ENCODE measurements around the gene SYK.
"Not testable (repeated sequence)": the region's sequence is repeated elsewhere in the genome, so short reads cannot be mapped to it uniquely, and the experiment has no call there.

Gene SYK

DNA sequence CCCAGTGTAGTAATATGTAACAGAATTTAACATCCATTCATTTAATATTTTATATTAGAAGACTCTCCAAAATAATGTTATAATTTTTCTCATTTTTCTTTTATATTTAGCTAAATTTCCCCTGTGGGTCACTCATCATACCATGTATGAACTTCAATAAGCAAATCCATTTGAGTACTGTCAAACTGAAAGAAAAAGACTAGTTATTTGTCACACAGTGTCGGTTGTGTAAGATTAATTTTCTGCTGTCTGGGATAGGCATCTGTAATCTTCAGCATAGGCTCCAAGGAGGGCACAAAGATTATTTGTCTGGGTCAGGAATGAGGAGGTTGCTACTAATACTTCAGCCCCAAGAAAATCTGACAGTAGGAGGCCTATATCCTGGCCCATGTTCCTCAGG is 13.1 kb upstream of the SYK start:
- H3K9me3 ChIP-seq (ENCODE audit: control insufficient read depth, low read length); H4K91ac ChIP-seq (ENCODE audit: low read length); H3K36me3 ChIP-seq (ENCODE audit: control insufficient read depth in 1 of 2, insufficient read depth in 2 of 2, low read depth in 1 of 2, low read length in 2 of 2); H3K27me3 ChIP-seq (ENCODE audit: control insufficient read depth in 1 of 2, insufficient read depth in 1 of 2, low read length in 2 of 2); H3K23ac ChIP-seq (ENCODE audit: low read length in 2 of 2); H3K14ac ChIP-seq (ENCODE audit: low read length in 2 of 2); H3K4ac ChIP-seq (ENCODE audit: low read depth in 1 of 2, low read length in 2 of 2); H4K8ac ChIP-seq (ENCODE audit: low read length); H3K9ac ChIP-seq (ENCODE audit: low read length); DNase-seq; H2BK120ac ChIP-seq (ENCODE audit: low read depth, low read length); H3K4me1 ChIP-seq (ENCODE audit: control insufficient read depth, insufficient read depth, low read depth, low read length); H2BK5ac ChIP-seq (ENCODE audit: low read depth, low read length, poor library complexity, severe bottlenecking); H3K4me3 ChIP-seq (ENCODE audit: insufficient read depth in 1 of 2, low read depth in 1 of 2, low read length in 2 of 2); H2BK12ac ChIP-seq (ENCODE audit: low read length in 2 of 2); H2BK15ac ChIP-seq (ENCODE audit: low read depth, poor library complexity, severe bottlenecking); H3K27ac ChIP-seq (ENCODE audit: low read length, poor library complexity, severe bottlenecking); H2AK5ac ChIP-seq (ENCODE audit: low read length, severe bottlenecking); H2AFZ ChIP-seq (ENCODE audit: low read depth, low read length); H3K18ac ChIP-seq (ENCODE audit: low read depth in 1 of 2, low read length in 2 of 2); H3K79me1 ChIP-seq (replicated peaks; ENCODE audit: low read length, poor library complexity, severe bottlenecking); H3K4me2 ChIP-seq (ENCODE audit: low read length, poor library complexity, severe bottlenecking): not testable (repeated sequence)
- 86% methylated on average over 1 of the region's 1 CpG for WGBS

DNA sequence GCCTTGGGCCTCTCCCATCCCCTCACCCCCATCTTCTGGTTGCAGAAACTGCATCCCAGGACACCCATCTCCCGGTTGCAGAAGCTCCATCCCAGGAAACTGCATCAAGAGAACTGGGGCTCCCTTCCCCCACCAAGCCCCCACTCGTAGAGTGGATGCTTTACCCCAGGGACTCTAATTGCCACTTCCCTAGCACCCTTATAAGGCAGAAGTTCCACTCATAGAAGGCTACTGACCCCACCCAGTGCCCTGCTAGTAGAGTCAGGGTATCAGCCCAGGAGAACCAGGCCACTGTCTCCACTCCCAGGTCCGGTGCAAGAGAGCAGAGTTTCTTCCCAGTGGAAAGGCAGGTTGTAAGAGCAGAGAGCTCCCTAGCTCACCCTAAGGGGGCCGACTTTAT is 12.2 kb upstream of the SYK start:
- Histone ChIP-seq H3K4me2 (ENCODE audit: low read length, poor library complexity, severe bottlenecking) (no peak overlapping the region), H4K91ac (ENCODE audit: low read length) (no peak overlapping the region), H3K9me3 (ENCODE audit: control insufficient read depth, low read length) (no peaks in the 10 kb centered on the region), H4K8ac (ENCODE audit: low read length) (no peak overlapping the region), H2AFZ (ENCODE audit: low read depth, low read length) (no peak overlapping the region), H2BK15ac (ENCODE audit: low read depth, poor library complexity, severe bottlenecking) (no peak overlapping the region), H2BK120ac (ENCODE audit: low read depth, low read length) (no peak overlapping the region), H2AK5ac (ENCODE audit: low read length, severe bottlenecking) (peak overlapping the region; percentile 56), H3K14ac (ENCODE audit: low read length in 2 of 2) (no peak overlapping the region), H3K4me1 (ENCODE audit: control insufficient read depth, insufficient read depth, low read depth, low read length) (no peaks in the 10 kb centered on the region), H3K27me3 (ENCODE audit: control insufficient read depth in 1 of 2, insufficient read depth in 1 of 2, low read length in 2 of 2) (peaks cover 0 to 9% of the 10 kb centered on the region in 2 experiments), H3K79me1 (replicated peaks; ENCODE audit: low read length, poor library complexity, severe bottlenecking) (no peaks in the 10 kb centered on the region), H3K27ac (ENCODE audit: low read length, poor library complexity, severe bottlenecking) (no peak overlapping the region), H3K4ac (ENCODE audit: low read depth in 1 of 2, low read length in 2 of 2) (no peak overlapping the region), H2BK12ac (ENCODE audit: low read length in 2 of 2) (no peak overlapping the region), H3K18ac (ENCODE audit: low read depth in 1 of 2, low read length in 2 of 2) (peak overlapping the region in 1 of 2 experiments; percentile 22), H2BK5ac (ENCODE audit: low read depth, low read length, poor library complexity, severe bottlenecking) (no peak overlapping the region), H3K4me3 (ENCODE audit: insufficient read depth in 1 of 2, low read depth in 1 of 2, low read length in 2 of 2) (no peak overlapping the region), H3K36me3 (ENCODE audit: control insufficient read depth in 1 of 2, insufficient read depth in 2 of 2, low read depth in 1 of 2, low read length in 2 of 2) (no peaks in the 10 kb centered on the region), H3K9ac (ENCODE audit: low read length) (no peak overlapping the region), H3K23ac (ENCODE audit: low read length in 2 of 2) (no peak overlapping the region)
- no peak for DNase-seq
- WGBS = 88% methylated on average over 3 of the region's 4 CpGs

- Histone ChIP-seq H4K8ac (ENCODE audit: low read length) (no peak overlapping the region), H3K79me1 (replicated peaks; ENCODE audit: low read length, poor library complexity, severe bottlenecking) (no peaks in the 10 kb centered on the region), H3K36me3 (ENCODE audit: control insufficient read depth in 1 of 2, insufficient read depth in 2 of 2, low read depth in 1 of 2, low read length in 2 of 2) (no peaks in the 10 kb centered on the region), H3K14ac (ENCODE audit: low read length in 2 of 2) (no peak overlapping the region), H3K4me1 (ENCODE audit: control insufficient read depth, insufficient read depth, low read depth, low read length) (no peaks in the 10 kb centered on the region), H2BK15ac (ENCODE audit: low read depth, poor library complexity, severe bottlenecking) (no peak overlapping the region), H3K23ac (ENCODE audit: low read length in 2 of 2) (no peak overlapping the region), H4K91ac (ENCODE audit: low read length) (no peak overlapping the region), H3K4me3 (ENCODE audit: insufficient read depth in 1 of 2, low read depth in 1 of 2, low read length in 2 of 2) (no peak overlapping the region), H3K4me2 (ENCODE audit: low read length, poor library complexity, severe bottlenecking) (no peak overlapping the region), H2BK5ac (ENCODE audit: low read depth, low read length, poor library complexity, severe bottlenecking) (no peak overlapping the region), H2BK12ac (ENCODE audit: low read length in 2 of 2) (no peak overlapping the region), H3K27ac (ENCODE audit: low read length, poor library complexity, severe bottlenecking) (no peak overlapping the region), H3K18ac (ENCODE audit: low read depth in 1 of 2, low read length in 2 of 2) (no peak overlapping the region), H3K9me3 (ENCODE audit: control insufficient read depth, low read length) (no peaks in the 10 kb centered on the region), H2AFZ (ENCODE audit: low read depth, low read length) (no peak overlapping the region), H3K4ac (ENCODE audit: low read depth in 1 of 2, low read length in 2 of 2) (no peak overlapping the region), H2BK120ac (ENCODE audit: low read depth, low read length) (no peak overlapping the region), H2AK5ac (ENCODE audit: low read length, severe bottlenecking) (no peak overlapping the region), H3K9ac (ENCODE audit: low read length) (no peak overlapping the region), H3K27me3 (ENCODE audit: control insufficient read depth in 1 of 2, insufficient read depth in 1 of 2, low read length in 2 of 2) (peaks cover 0 to 9% of the 10 kb centered on the region in 2 experiments)
- 80% methylated on average over 4 of the region's 4 CpGs for WGBS
- no peak for DNase-seq
Observed at GRCh38 chr9:90789862-90790261, 11.8 kb upstream of the SYK start.

DNA sequence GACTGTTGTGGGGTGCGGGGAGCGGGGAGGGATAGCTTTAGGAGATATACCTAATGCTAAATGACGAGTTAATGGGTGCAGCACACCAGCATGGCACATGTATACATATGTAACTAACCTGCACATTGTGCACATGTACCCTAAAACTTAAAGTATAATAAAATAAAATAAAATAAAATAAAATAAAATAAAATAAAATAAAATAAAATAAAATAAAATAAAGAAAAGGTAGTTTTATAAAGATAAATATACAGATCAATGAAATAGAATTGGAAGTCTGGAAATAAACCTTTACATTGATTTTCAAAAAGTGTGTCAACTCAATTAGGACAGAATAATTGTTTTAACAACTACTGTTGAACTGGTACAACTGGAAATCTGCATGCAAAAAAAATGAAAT is 8.6 kb upstream of the SYK start:
- not testable (repeated sequence) for H2AK5ac ChIP-seq (ENCODE audit: low read length, severe bottlenecking); H3K18ac ChIP-seq (ENCODE audit: low read depth in 1 of 2, low read length in 2 of 2); H3K4me2 ChIP-seq (ENCODE audit: low read length, poor library complexity, severe bottlenecking); H4K91ac ChIP-seq (ENCODE audit: low read length); H3K79me1 ChIP-seq (replicated peaks; ENCODE audit: low read length, poor library complexity, severe bottlenecking); H3K27ac ChIP-seq (ENCODE audit: low read length, poor library complexity, severe bottlenecking); H2BK120ac ChIP-seq (ENCODE audit: low read depth, low read length); H3K4ac ChIP-seq (ENCODE audit: low read depth in 1 of 2, low read length in 2 of 2); H3K23ac ChIP-seq (ENCODE audit: low read length in 2 of 2); H3K14ac ChIP-seq (ENCODE audit: low read length in 2 of 2); H3K9ac ChIP-seq (ENCODE audit: low read length); H2BK15ac ChIP-seq (ENCODE audit: low read depth, poor library complexity, severe bottlenecking); H2BK5ac ChIP-seq (ENCODE audit: low read depth, low read length, poor library complexity, severe bottlenecking); DNase-seq; H3K27me3 ChIP-seq (ENCODE audit: control insufficient read depth in 1 of 2, insufficient read depth in 1 of 2, low read length in 2 of 2); H3K9me3 ChIP-seq (ENCODE audit: control insufficient read depth, low read length); H3K4me3 ChIP-seq (ENCODE audit: insufficient read depth in 1 of 2, low read depth in 1 of 2, low read length in 2 of 2); H2AFZ ChIP-seq (ENCODE audit: low read depth, low read length); H4K8ac ChIP-seq (ENCODE audit: low read length); H3K36me3 ChIP-seq (ENCODE audit: control insufficient read depth in 1 of 2, insufficient read depth in 2 of 2, low read depth in 1 of 2, low read length in 2 of 2); H2BK12ac ChIP-seq (ENCODE audit: low read length in 2 of 2); H3K4me1 ChIP-seq (ENCODE audit: control insufficient read depth, insufficient read depth, low read depth, low read length)
- WGBS = no CpG with 5 or more reads among the region's 3 CpGs

All from mesenchymal stem cell (in vitro differentiated cells and primary cell).